H1 (cell line): ENCODE measurements around the gene LILRB4. TPM values are rescaled to one million over a fixed set of nuclear protein-coding genes. Genes with fewer than 3 reads are reported as not detected.

Experiments used
- microRNA-seq, 2 experiments: library from miRNA; unstranded; fragments of <30 nt; microRNA quantifications; one replicate each; pipeline versions ENCODE4 to v1.2.0, GENCODE V29; 2016 to 2020; ENCODE audit warnings: borderline microRNAs expressed in 2 of 2, borderline number of aligned reads in 2 of 2, borderline replicate concordance in 1 of 2
- polyA plus RNA-seq, 7 experiments: library from polyadenylated mRNA; depleted of rRNA in 3 of 7; stranded (reverse) in 5 of 7; unstranded in 2 of 7; fragments of >200 nt in 5 of 7; fragments of 200-250 nt in 2 of 7; gene quantifications; 1 replicate in 5 of 7; 2 replicates in 1 of 7; 4 replicates in 1 of 7; pipeline versions ENCODE4 v1.2.1 to v1.2.3, GENCODE V29; 2011 to 2013; ENCODE audit warnings: missing spikeins in 2 of 7, mixed read lengths in 2 of 7
- small RNA-seq: library from polyadenylated mRNA; stranded (forward); fragments of <200 nt; extraction: miRNeasy Mini kit (QIAGEN cat#:217004); gene quantifications from one replicate; pipeline ENCODE3, GENCODE V24; 2013; ENCODE audit not compliant: insufficient read depth
- total RNA-seq: library from RNA; stranded (reverse); fragmentation: NEBNext Ultra II Directional; extraction: Animal tissue kit (Norgen Biotek cat#: 25700); gene quantifications from 2 replicates; pipeline ENCODE4 v1.2.1, GENCODE V29; 2021

The LILRB4 gene
- total and polyA plus RNA-seq, 2 of the 8 experiments (the other 6 are each of a cell fraction or from before 2014, with no cell fraction given): not detected

Small RNAs within 50 kb of the gene (microRNA-seq; reads per million reads assigned to microRNA genes)
- 0 reads per million in 2 experiments for gene MIR8061

Small RNAs within 50 kb of the gene (small RNA-seq; reads per million reads assigned to genes)
- gene AC245036.3 (not detected), gene AC245128.2 (not detected), gene MIR8061 (not detected)

Other genes with a start within 250 kb of the LILRB4 start
- gene TTYH1, start 247.5 kb upstream of the LILRB4 start, total RNA-seq: 24.3 and 26.7 TPM in 2 replicates
- 46.5 and 92.1 TPM in 2 replicates for gene TTYH1, start 247.5 kb upstream of the LILRB4 start, polyA plus RNA-seq (2011; rRNA removed)
- 108 TPM in 2 replicates for gene LENG8, start 213.8 kb upstream of the LILRB4 start, total RNA-seq
- gene LENG8, start 213.8 kb upstream of the LILRB4 start, polyA plus RNA-seq (2011; rRNA removed): 62.2 and 113 TPM in 2 replicates
- 3.9 and 4.0 TPM in 2 replicates for gene LENG9, start 199.2 kb upstream of the LILRB4 start, total RNA-seq
- gene LENG9, start 199.2 kb upstream of the LILRB4 start, polyA plus RNA-seq (2011; rRNA removed): 1.6 and 2.6 TPM in 2 replicates
- 2.1 and 4.8 TPM in 2 replicates for gene CDC42EP5, start 189.7 kb upstream of the LILRB4 start, total RNA-seq
- gene CDC42EP5, start 189.7 kb upstream of the LILRB4 start, polyA plus RNA-seq (2011; rRNA removed): 1.8 and 4.2 TPM in 2 replicates
- gene LAIR2, start 160.2 kb upstream of the LILRB4 start, total RNA-seq: not detected in 2 replicates
- not detected in 2 replicates for gene LAIR2, start 160.2 kb upstream of the LILRB4 start, polyA plus RNA-seq (2011; rRNA removed)
- not detected in 2 replicates for gene LILRA2, start 89.2 kb upstream of the LILRB4 start, total RNA-seq
- not detected in 2 replicates for gene LILRA2, start 89.2 kb upstream of the LILRB4 start, polyA plus RNA-seq (2011; rRNA removed)
- not detected in 2 replicates for gene LILRA1, start 69.4 kb upstream of the LILRB4 start, total RNA-seq
- gene LILRA1, start 69.4 kb upstream of the LILRB4 start, polyA plus RNA-seq (2011; rRNA removed): not detected in 2 replicates
- gene LILRB1, start 32.5 kb upstream of the LILRB4 start, total RNA-seq: not detected in 2 replicates
- gene LILRB1, start 32.5 kb upstream of the LILRB4 start, polyA plus RNA-seq (2011; rRNA removed): not detected in 2 replicates
- not detected in 2 replicates for gene KIR3DL3, start 61.5 kb downstream of the LILRB4 start, total RNA-seq
- not detected in 2 replicates for gene KIR3DL3, start 61.5 kb downstream of the LILRB4 start, polyA plus RNA-seq (2011; rRNA removed)
- not detected in 2 replicates for gene KIR2DL3, start 75.5 kb downstream of the LILRB4 start, total RNA-seq
- gene KIR2DL3, start 75.5 kb downstream of the LILRB4 start, polyA plus RNA-seq (2011; rRNA removed): not detected in 2 replicates
- not detected in 2 replicates for gene KIR2DL1, start 106.8 kb downstream of the LILRB4 start, total RNA-seq
- not detected in 2 replicates for gene KIR2DL1, start 106.8 kb downstream of the LILRB4 start, polyA plus RNA-seq (2011; rRNA removed)
- gene KIR2DL4, start 140.6 kb downstream of the LILRB4 start, total RNA-seq: not detected in 2 replicates
- not detected in 2 replicates for gene KIR2DL4, start 140.6 kb downstream of the LILRB4 start, polyA plus RNA-seq (2011; rRNA removed)
- not detected in 2 replicates for gene KIR3DL1, start 153.5 kb downstream of the LILRB4 start, total RNA-seq
- gene KIR3DL1, start 153.5 kb downstream of the LILRB4 start, polyA plus RNA-seq (2011; rRNA removed): not detected in 2 replicates
- gene KIR2DS4, start 169.7 kb downstream of the LILRB4 start, total RNA-seq: not detected in 2 replicates
- gene KIR2DS4, start 169.7 kb downstream of the LILRB4 start, polyA plus RNA-seq (2011; rRNA removed): not detected in 2 replicates
- not detected in 2 replicates for gene KIR3DL2, start 187.5 kb downstream of the LILRB4 start, total RNA-seq
- not detected in 2 replicates for gene KIR3DL2, start 187.5 kb downstream of the LILRB4 start, polyA plus RNA-seq (2011; rRNA removed)
- not detected in 2 replicates for gene FCAR, start 211.2 kb downstream of the LILRB4 start, total RNA-seq
- gene FCAR, start 211.2 kb downstream of the LILRB4 start, polyA plus RNA-seq (2011; rRNA removed): not detected in 2 replicates
- gene NCR1, start 243.2 kb downstream of the LILRB4 start, total RNA-seq: 4.6 and 5.1 TPM in 2 replicates
- 1.5 and 2.3 TPM in 2 replicates for gene NCR1, start 243.2 kb downstream of the LILRB4 start, polyA plus RNA-seq (2011; rRNA removed)